SU-DHL-6 (cell line): ENCODE measurements around the gene MYO7A.

Source experiments
- H2AFZ ChIP-seq: fragments of 200-600 bp; sonication (generic); 2 replicates; pipeline ENCODE4 v1.6.1; 2014; ENCODE audit warnings: low read depth, mild to moderate bottlenecking, moderate library complexity, mixed read lengths, antibody characterized with exemption, low read length; ENCODE audit not compliant: severe bottlenecking
- H3F3A ChIP-seq: fragments of 200-600 bp; shearing (Covaris generic); 2 replicates; pipeline ENCODE4 v1.6.0; 2016; ENCODE audit warnings: antibody characterized with exemption, mild to moderate bottlenecking; ENCODE audit not compliant: insufficient read depth
- H3K27ac ChIP-seq: fragments of 200-600 bp; sonication (generic); 2 replicates; pipeline ENCODE4 v1.5.1; 2016; ENCODE audit warnings: low read depth, mild to moderate bottlenecking, low read length, moderate library complexity, mixed read lengths
- H3K27me3 ChIP-seq: fragments of 200-600 bp; sonication (generic), shearing (Covaris generic); 2 replicates; pipeline ENCODE4 v1.6.0; 2014; ENCODE audit warnings: mild to moderate bottlenecking, low read length
- H3K36me3 ChIP-seq: fragments of 200-600 bp; sonication (generic); 2 replicates; pipeline ENCODE4 v1.6.1; 2014; ENCODE audit warnings: mild to moderate bottlenecking, low read length, mixed read lengths
- H3K4me2 ChIP-seq: fragments of 300-600, 200-600 bp; shearing (Covaris generic), sonication (generic); 2 replicates; pipeline ENCODE4 v1.6.0; 2014; ENCODE audit warnings: low read length, low read depth, mild to moderate bottlenecking; ENCODE audit not compliant: poor library complexity, severe bottlenecking
- H3K4me3 ChIP-seq: fragments of 200-600 bp; sonication (generic); 2 replicates; pipeline ENCODE4 v1.5.1; 2014; ENCODE audit warnings: antibody characterized with exemption, low read length, mild to moderate bottlenecking, mixed read lengths; ENCODE audit not compliant: insufficient read depth, poor library complexity, severe bottlenecking
- H3K79me2 ChIP-seq: fragments of 200-600 bp; sonication (generic); 2 replicates; pipeline ENCODE4 v1.6.1; 2014; ENCODE audit warnings: mild to moderate bottlenecking, low read length, moderate library complexity; ENCODE audit not compliant: insufficient read depth
- H3K9ac ChIP-seq: fragments of 200-600 bp; sonication (generic); 2 replicates; pipeline ENCODE4 v1.7.0; 2014; ENCODE audit warnings: mild to moderate bottlenecking, low read length
- H3K9me2 ChIP-seq: fragments of 200-600 bp; sonication (generic); replicated peaks from 2 replicates; pipeline ENCODE4 v1.6.1; 2014; ENCODE audit warnings: low read length; ENCODE audit not compliant: insufficient read depth
- H3K9me3 ChIP-seq: fragments of 200-600 bp; sonication (generic); 2 replicates; pipeline ENCODE4 v1.6.1; 2014; ENCODE audit warnings: low read length, mixed read lengths; ENCODE audit not compliant: insufficient read depth
- H4K20me1 ChIP-seq: fragments of 200-600 bp; sonication (generic); 2 replicates; pipeline ENCODE4 v1.6.1; 2014; ENCODE audit warnings: low read depth, mild to moderate bottlenecking, antibody characterized with exemption, low read length, moderate library complexity, mixed read lengths
- EZH2phosphoT487 ChIP-seq: fragments of 200-600 bp; sonication (generic), shearing (Covaris generic); conservative IDR thresholded peaks from 2 replicates; pipeline ENCODE4 v1.6.1; 2018; ENCODE audit warnings: mild to moderate bottlenecking, antibody characterized with exemption, low read length, moderate library complexity, mixed read lengths
- TF ChIP-seq, protein P1 (sequence below): fragments of 200-600 bp; sonication (generic); IDR thresholded peaks from one replicate; pipeline ENCODE4 v1.5.1; 2017; ENCODE audit warnings: antibody characterized with exemption, mild to moderate bottlenecking, low read length, moderate library complexity; ENCODE audit not compliant: insufficient read depth, poor library complexity, severe bottlenecking

The MYO7A gene

DNA sequence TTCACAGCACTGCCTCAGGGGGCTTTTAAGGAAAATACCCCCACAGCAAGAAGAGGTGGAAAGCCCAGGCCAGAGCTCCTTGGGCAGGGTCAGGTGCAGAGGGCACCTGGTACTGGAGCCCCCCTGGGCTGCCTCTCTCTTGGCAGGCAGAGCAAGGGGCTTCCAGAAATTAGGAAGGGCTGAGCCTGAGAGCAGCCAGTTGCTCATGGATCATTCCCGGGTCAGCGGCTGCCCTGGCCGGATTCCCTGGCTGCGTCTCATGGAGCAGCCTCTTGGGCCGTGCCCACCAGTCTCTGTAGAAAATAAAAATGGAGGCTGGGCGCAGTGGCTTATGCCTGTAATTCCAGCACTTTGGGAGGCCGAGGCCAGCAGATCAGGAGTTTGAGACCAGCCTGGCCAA is 35.7 kb upstream of the MYO7A start:
- no peak overlapping the region for H3K27ac ChIP-seq
- H4K20me1 ChIP-seq, result no peaks in the 10 kb centered on the region
- H3F3A ChIP-seq, result no peaks in the 10 kb centered on the region
- H3K9me2 ChIP-seq, result no peaks in the 10 kb centered on the region
- H3K4me2 ChIP-seq, result no peak overlapping the region
- no peak overlapping the region for H2AFZ ChIP-seq
- TF ChIP-seq, protein P1, sequence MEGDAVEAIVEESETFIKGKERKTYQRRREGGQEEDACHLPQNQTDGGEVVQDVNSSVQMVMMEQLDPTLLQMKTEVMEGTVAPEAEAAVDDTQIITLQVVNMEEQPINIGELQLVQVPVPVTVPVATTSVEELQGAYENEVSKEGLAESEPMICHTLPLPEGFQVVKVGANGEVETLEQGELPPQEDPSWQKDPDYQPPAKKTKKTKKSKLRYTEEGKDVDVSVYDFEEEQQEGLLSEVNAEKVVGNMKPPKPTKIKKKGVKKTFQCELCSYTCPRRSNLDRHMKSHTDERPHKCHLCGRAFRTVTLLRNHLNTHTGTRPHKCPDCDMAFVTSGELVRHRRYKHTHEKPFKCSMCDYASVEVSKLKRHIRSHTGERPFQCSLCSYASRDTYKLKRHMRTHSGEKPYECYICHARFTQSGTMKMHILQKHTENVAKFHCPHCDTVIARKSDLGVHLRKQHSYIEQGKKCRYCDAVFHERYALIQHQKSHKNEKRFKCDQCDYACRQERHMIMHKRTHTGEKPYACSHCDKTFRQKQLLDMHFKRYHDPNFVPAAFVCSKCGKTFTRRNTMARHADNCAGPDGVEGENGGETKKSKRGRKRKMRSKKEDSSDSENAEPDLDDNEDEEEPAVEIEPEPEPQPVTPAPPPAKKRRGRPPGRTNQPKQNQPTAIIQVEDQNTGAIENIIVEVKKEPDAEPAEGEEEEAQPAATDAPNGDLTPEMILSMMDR, result no peak
- no peak for TF ChIP-seq EZH2phosphoT487
- H3K9ac ChIP-seq, result no peak overlapping the region
- H3K79me2 ChIP-seq, result no peaks in the 10 kb centered on the region
- H3K27me3 ChIP-seq, result no peaks in the 10 kb centered on the region
- H3K9me3 ChIP-seq, result no peaks in the 10 kb centered on the region
- H3K4me3 ChIP-seq, result no peak overlapping the region
- no peaks in the 10 kb centered on the region for H3K36me3 ChIP-seq

DNA sequence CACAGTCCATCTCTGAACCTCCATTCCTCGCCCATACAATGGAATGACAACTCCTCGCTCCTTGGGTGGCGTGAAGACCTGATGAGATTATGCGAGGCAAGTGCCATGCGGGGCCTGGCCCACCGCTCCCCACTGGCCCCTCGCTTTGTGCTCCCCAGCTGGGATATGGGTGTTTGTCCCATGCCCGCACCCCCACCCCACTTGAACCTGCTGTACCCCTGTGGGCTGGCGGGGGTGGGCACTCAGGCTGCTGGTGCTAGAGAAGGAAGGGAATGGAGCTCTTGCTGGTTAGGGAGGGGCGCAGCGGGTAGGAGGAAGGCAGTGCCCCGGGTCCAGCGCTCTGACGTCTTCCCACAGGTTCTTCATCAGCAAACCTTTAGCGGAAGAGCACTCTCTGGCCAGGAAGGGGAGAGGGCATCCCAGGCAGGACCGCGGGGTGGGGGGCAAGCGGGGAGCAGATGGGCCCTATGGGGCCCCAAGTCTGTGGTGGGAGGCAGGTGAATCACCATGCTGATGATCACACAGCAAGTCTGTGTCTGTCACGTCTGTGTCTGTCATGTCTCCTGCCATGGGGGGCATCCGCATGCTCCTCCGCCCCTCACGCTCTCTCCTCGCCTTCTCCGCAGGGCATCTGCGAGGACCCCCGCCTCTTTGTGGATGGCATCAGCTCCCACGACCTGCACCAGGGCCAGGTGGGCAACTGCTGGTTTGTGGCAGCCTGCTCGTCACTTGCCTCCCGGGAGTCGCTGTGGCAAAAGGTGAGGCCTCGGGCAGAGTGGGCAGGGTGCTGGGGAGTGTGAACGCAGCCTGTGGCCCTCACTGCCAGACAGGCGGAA is 34.8 kb upstream of the MYO7A start:
- Histone ChIP-seq H3K36me3 (no peaks in the 10 kb centered on the region), H3K27ac (no peak overlapping the region), H3K79me2 (no peaks in the 10 kb centered on the region), H3K9me3 (no peaks in the 10 kb centered on the region), H3K27me3 (no peaks in the 10 kb centered on the region), H3K9ac (no peak overlapping the region), H3K9me2 (no peaks in the 10 kb centered on the region), H2AFZ (no peak overlapping the region), H4K20me1 (no peaks in the 10 kb centered on the region), H3K4me3 (no peak overlapping the region), H3K4me2 (no peak overlapping the region), H3F3A (no peaks in the 10 kb centered on the region)
- TF ChIP-seq, protein P1, result no peak
- no peak for TF ChIP-seq EZH2phosphoT487

DNA sequence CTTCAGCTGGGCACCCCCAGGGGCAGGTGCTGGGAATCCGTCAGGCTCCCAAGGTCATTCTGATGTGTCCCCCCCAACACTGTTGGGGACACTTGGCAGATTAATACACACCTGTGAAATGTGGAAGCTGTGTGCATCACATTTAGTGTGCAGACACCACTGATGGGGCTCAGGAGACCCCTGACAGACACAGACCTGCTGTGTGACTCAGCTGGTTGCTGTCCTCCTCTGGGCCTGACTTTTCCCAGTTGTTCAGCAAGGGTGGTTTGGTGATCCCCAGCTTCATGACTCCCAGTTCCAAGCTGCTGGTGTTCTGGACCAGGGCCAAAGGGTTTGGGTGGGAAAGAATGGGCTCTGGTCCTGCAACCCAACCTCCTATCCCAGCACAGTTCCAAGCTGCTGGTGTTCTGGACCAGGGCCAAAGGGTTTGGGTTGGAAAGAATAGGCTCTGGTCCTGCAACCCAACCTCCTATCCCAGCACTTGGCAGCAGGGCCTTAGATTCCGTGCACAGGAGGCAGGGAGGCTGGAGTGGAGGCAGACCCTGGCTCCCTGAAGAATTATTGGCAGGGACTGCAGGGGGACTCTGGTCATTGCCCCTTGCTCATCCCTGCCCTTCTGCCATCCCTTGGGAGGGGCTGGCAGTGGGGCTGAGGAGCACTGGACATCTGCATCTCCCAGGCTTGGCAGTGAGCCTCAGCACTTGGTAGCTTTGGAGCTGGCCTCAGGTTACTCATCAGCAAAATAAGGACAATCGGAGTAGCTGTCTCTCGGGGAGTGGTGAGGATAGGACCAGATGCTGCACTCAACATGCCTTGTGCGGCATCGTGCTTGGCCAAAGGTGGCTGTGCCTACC is 33.8 kb upstream of the MYO7A start:
- TF ChIP-seq, protein P1, result no peak
- TF ChIP-seq EZH2phosphoT487, result no peak
- H3F3A ChIP-seq, result no peaks in the 10 kb centered on the region
- H4K20me1 ChIP-seq, result no peaks in the 10 kb centered on the region
- H3K9me3 ChIP-seq, result no peaks in the 10 kb centered on the region
- no peak overlapping the region for H3K4me3 ChIP-seq
- H3K36me3 ChIP-seq, result no peaks in the 10 kb centered on the region
- no peaks in the 10 kb centered on the region for H3K79me2 ChIP-seq
- no peak overlapping the region for H2AFZ ChIP-seq
- H3K9ac ChIP-seq, result no peak overlapping the region
- no peaks in the 10 kb centered on the region for H3K9me2 ChIP-seq
- H3K4me2 ChIP-seq, result no peak overlapping the region
- H3K27me3 ChIP-seq, result no peaks in the 10 kb centered on the region
- no peak overlapping the region for H3K27ac ChIP-seq
